GM23248 (cell line): ENCODE measurements around the gene PANX1.

Source experiments
- EZH2 ChIP-seq: fragments of 200-600 bp; sonication (generic); IDR thresholded peaks from 2 replicates; pipeline ENCODE4 v1.6.1; 2018; ENCODE audit warnings: antibody characterized with exemption, mild to moderate bottlenecking; ENCODE audit not compliant: insufficient read depth, poor library complexity, severe bottlenecking
- EZH2phosphoT487 ChIP-seq: fragments of 200-600 bp; sonication (generic); IDR thresholded peaks from 2 replicates; pipeline ENCODE4 v1.6.1; 2018; ENCODE audit warnings: antibody characterized with exemption, moderate library complexity, mild to moderate bottlenecking, low read depth; ENCODE audit not compliant: insufficient read depth

DNA sequence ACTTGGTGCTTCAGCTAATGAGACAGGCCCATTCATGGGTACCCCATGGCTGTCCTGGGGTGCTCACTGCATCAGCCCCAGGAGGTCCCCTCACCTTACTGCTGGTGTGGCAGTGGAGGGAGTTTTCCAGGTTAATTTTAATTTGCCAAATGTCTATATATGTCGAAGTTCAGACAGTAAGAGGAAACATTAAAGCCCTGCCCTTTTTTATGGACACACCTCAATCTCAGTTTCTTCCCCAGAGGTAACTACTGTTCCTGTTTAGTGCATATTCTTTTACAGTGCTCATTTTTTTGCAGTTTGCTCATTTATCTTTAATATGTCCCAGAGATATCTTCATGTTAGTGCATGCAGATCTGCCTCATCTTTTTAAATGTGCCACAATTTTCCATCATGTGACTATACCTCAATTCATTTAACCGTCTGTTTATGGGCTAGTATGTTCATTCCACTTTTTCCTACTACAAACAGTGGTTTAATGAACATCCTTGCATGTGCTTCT lies 11.6 kb downstream of the PANX1 start:
- TF ChIP-seq EZH2phosphoT487: no peak
- no peak for TF ChIP-seq EZH2
